GM23248 (cell line): Measurements from ENCODE around the gene ACADSB. TPM values are rescaled to one million over a fixed set of nuclear protein-coding genes. Genes with fewer than 3 reads are reported as not detected.

Source experiments
- DNase-seq: peaks from one replicate; pipeline ENCODE4 v3.0.0-alpha.2; 2015
- H2AFZ ChIP-seq: fragments of 200-600 bp; sonication (generic); 2 replicates; pipeline ENCODE4 v1.6.1; 2016; ENCODE audit warnings: antibody characterized with exemption
- H3F3A ChIP-seq: fragments of 200-600 bp; sonication (generic); 2 replicates; pipeline ENCODE4 v1.6.1; 2016; ENCODE audit warnings: mild to moderate bottlenecking, antibody characterized with exemption, mixed run types; ENCODE audit not compliant: insufficient read depth
- H3K27ac ChIP-seq: fragments of 200-600 bp; sonication (generic); 2 replicates; pipeline ENCODE4 v1.5.1; 2016; ENCODE audit warnings: mild to moderate bottlenecking
- H3K27me3 ChIP-seq: fragments of 200-600 bp; sonication (generic); replicated peaks from 2 replicates; pipeline ENCODE4 v1.6.1; 2016; ENCODE audit warnings: mild to moderate bottlenecking; ENCODE audit not compliant: insufficient read depth
- H3K36me3 ChIP-seq: fragments of 200-600 bp; sonication (generic); 2 replicates; pipeline ENCODE4 v1.6.1; 2016; ENCODE audit warnings: low read depth, mild to moderate bottlenecking
- H3K4me1 ChIP-seq: fragments of 200-600 bp; sonication (generic); 2 replicates; pipeline ENCODE4 v1.6.1; 2016; ENCODE audit warnings: mild to moderate bottlenecking; ENCODE audit not compliant: insufficient read depth
- H3K4me2 ChIP-seq: fragments of 200-600 bp; sonication (generic); one replicate; pipeline ENCODE4 v1.6.1; 2016; ENCODE audit warnings: mild to moderate bottlenecking; ENCODE audit not compliant: unreplicated experiment
- H3K4me3 ChIP-seq: fragments of 200-600 bp; sonication (generic); 2 replicates; pipeline ENCODE4 v1.5.1; 2016; ENCODE audit warnings: mild to moderate bottlenecking
- H3K79me2 ChIP-seq: fragments of 200-600 bp; sonication (generic); 2 replicates; pipeline ENCODE4 v1.6.1; 2016; ENCODE audit warnings: mild to moderate bottlenecking; ENCODE audit not compliant: insufficient read depth
- H3K9ac ChIP-seq: fragments of 200-600 bp; sonication (generic); 2 replicates; pipeline ENCODE4 v1.6.1; 2016; ENCODE audit warnings: mild to moderate bottlenecking
- H3K9me2 ChIP-seq: fragments of 200-600 bp; sonication (generic); 2 replicates; pipeline ENCODE4 v1.6.1; 2016; ENCODE audit warnings: mixed run types, mild to moderate bottlenecking, moderate library complexity; ENCODE audit not compliant: insufficient read depth
- H3K9me3 ChIP-seq: fragments of 200-600 bp; sonication (generic); one replicate; pipeline ENCODE4 v1.6.1; 2017; ENCODE audit warnings: low read depth
- H4K20me1 ChIP-seq: fragments of 200-600 bp; sonication (generic); 2 replicates; pipeline ENCODE4 v1.6.0; 2016; ENCODE audit not compliant: insufficient read depth
- EZH2 ChIP-seq: fragments of 200-600 bp; sonication (generic); IDR thresholded peaks from 2 replicates; pipeline ENCODE4 v1.6.1; 2018; ENCODE audit warnings: antibody characterized with exemption, mild to moderate bottlenecking; ENCODE audit not compliant: insufficient read depth, poor library complexity, severe bottlenecking
- EZH2phosphoT487 ChIP-seq: fragments of 200-600 bp; sonication (generic); IDR thresholded peaks from 2 replicates; pipeline ENCODE4 v1.6.1; 2018; ENCODE audit warnings: antibody characterized with exemption, moderate library complexity, mild to moderate bottlenecking, low read depth; ENCODE audit not compliant: insufficient read depth
- WGBS, 2 experiments: methylation state at CpG; one replicate each; pipeline ENCODE4 v1.1.6; 2015 to 2017; ENCODE audit warnings: low lambda C conversion rate in 2 of 2, low coverage in 1 of 2; ENCODE audit errors: missing lambda C conversion rate in 2 of 2; 5-methylcytosine and 5-hydroxymethylcytosine counted together
- in situ Hi-C: fragments of 300-500 bp; cut with MboI; formaldehyde crosslinking; loops from 2 replicates; pipeline ENCODE4 v1.15.0; 2020
- polyA plus RNA-seq: library from polyadenylated mRNA; unstranded; fragments of >200 nt; fragmentation: Nextera tagmentation; extraction: Ambion mirVana; gene quantifications from 2 replicates; pipeline ENCODE4 v1.2.1, GENCODE V29; 2016
- total RNA-seq: library from RNA; depleted of rRNA; stranded (reverse); fragments of >200 nt; shearing (Covaris generic); gene quantifications from 2 replicates; pipeline ENCODE4 v1.2.3, GENCODE V29; 2014; rRNA removed

Gene ACADSB
- total RNA-seq (3.7 and 3.9 TPM in 2 replicates), polyA plus RNA-seq (8.2 and 10.5 TPM in 2 replicates)

- H3K27me3 ChIP-seq: no peaks in the 10 kb centered on the region
- H3K79me2 ChIP-seq: peaks cover 50% of the 10 kb centered on the region
- H3K4me2 ChIP-seq: peak within 1 kb of the TSS; percentile 85
- H3F3A ChIP-seq: no peaks in the 10 kb centered on the region
- H3K36me3 ChIP-seq: no peaks in the 10 kb centered on the region; the same call in 1 of the 2 replicates
- no peaks in the 10 kb centered on the region for H3K9me2 ChIP-seq
- 1% methylated on average over 51 to 58 of the region's 68 CpGs for WGBS, 2 experiments
- 0 out of 2 replicates have a peak, but pooled peaks cover 4% of the 10 kb centered on the region for H4K20me1 ChIP-seq
- peak; percentile 99 for DNase-seq
- peak within 1 kb of the TSS; percentile 86 for H3K4me3 ChIP-seq
- no peak for TF ChIP-seq EZH2phosphoT487
- TF ChIP-seq EZH2: no peak
- peaks cover 14% of the 10 kb centered on the region; the same call in 1 of the 2 replicates for H3K4me1 ChIP-seq
- H3K9me3 ChIP-seq: no peaks in the 10 kb centered on the region
- peak within 1 kb of the TSS; percentile 80 for H3K27ac ChIP-seq
- H3K9ac ChIP-seq: peak within 1 kb of the TSS; percentile 92
- peak within 1 kb of the TSS; percentile 98 for H2AFZ ChIP-seq
- in situ Hi-C loops: no loop called here
These were observed at the start of gene ACADSB, which contains the start of gene IKZF5 for GRCh38 chr10:123008355-123009104. Gene ACADSB, plus strand, starts transcription at chr10:123009006. Its CDS starts 24 bp downstream, at chr10:123009030. Gene IKZF5, minus strand, starts transcription at chr10:123008795. Its CDS starts 10,170 bp downstream, at chr10:122998625.

GRCh38 chr10:122962405-122962804 lies 46.4 kb upstream of the ACADSB start:
- Histone ChIP-seq H3K9ac (no peak overlapping the region), H3K79me2 (no peaks in the 10 kb centered on the region), H4K20me1 (no peaks in the 10 kb centered on the region), H3K27me3 (no peaks in the 10 kb centered on the region), H3K4me2 (no peak overlapping the region), H3K4me3 (no peak overlapping the region), H3K27ac (no peak overlapping the region), H3K9me3 (no peaks in the 10 kb centered on the region), H3K36me3 (no peaks in the 10 kb centered on the region), H3K9me2 (no peaks in the 10 kb centered on the region), H3K4me1 (no peaks in the 10 kb centered on the region), H3F3A (no peaks in the 10 kb centered on the region), H2AFZ (no peak overlapping the region)
- TF ChIP-seq EZH2: no peak
- no peak for TF ChIP-seq EZH2phosphoT487
- 45 to 63% methylated on average over 3 of the region's 3 CpGs for WGBS, 2 experiments
- in situ Hi-C loops: no loop called here
- no peak for DNase-seq

- no peaks in the 10 kb centered on the region for H3K9me3 ChIP-seq
- H3K4me1 ChIP-seq: no peaks in the 10 kb centered on the region
- no peak overlapping the region for H3K9ac ChIP-seq
- no peaks in the 10 kb centered on the region for H4K20me1 ChIP-seq
- no peaks in the 10 kb centered on the region for H3K27me3 ChIP-seq
- no peaks in the 10 kb centered on the region for H3K79me2 ChIP-seq
- H2AFZ ChIP-seq: no peak overlapping the region
- H3F3A ChIP-seq: no peaks in the 10 kb centered on the region
- no peaks in the 10 kb centered on the region for H3K36me3 ChIP-seq
- TF ChIP-seq EZH2phosphoT487 (no peak), EZH2 (no peak)
- in situ Hi-C loops: no loop called here
- no peaks in the 10 kb centered on the region for H3K9me2 ChIP-seq
- no peak overlapping the region for H3K4me2 ChIP-seq
- H3K4me3 ChIP-seq: no peak overlapping the region
- H3K27ac ChIP-seq: no peak overlapping the region
- DNase-seq: no peak
These were observed 41.9 kb upstream of the ACADSB start for GRCh38 chr10:122966879-122967278.

DNA sequence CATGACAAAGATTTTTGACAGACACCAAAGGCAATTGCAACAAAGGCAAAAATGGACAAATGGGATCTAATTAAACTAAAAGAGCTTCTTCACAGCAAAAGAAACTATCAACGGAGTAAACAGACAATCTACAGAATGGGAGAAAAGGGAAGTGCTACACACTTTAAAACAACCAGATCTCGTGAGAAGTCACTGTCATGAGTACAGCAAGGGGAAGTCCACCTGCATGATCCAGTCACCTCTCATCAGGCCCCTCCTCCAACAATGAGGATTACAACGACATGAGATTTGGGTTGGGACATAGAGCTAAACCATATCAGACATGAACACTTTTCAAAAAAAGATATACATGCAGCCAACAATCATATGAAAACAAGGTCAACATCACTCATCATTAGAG lies 40.1 kb upstream of the ACADSB start:
- Histone ChIP-seq H3K4me3 (no peak overlapping the region), H3K27me3 (no peaks in the 10 kb centered on the region), H3F3A (no peaks in the 10 kb centered on the region), H3K9me3 (no peaks in the 10 kb centered on the region), H3K36me3 (no peaks in the 10 kb centered on the region), H3K27ac (no peak overlapping the region), H3K79me2 (no peaks in the 10 kb centered on the region), H3K9ac (no peak overlapping the region), H4K20me1 (no peaks in the 10 kb centered on the region), H3K9me2 (no peaks in the 10 kb centered on the region), H3K4me2 (no peak overlapping the region), H2AFZ (no peak overlapping the region), H3K4me1 (no peaks in the 10 kb centered on the region)
- in situ Hi-C loops: no loop called here
- WGBS, 2 experiments: 65 to 67% methylated on average over 3 of the region's 3 CpGs
- TF ChIP-seq EZH2: no peak
- no peak for TF ChIP-seq EZH2phosphoT487
- no peak for DNase-seq

- peak; percentile 3 for DNase-seq
- H3K4me3 ChIP-seq: no peak overlapping the region
- H3K9ac ChIP-seq: no peak overlapping the region
- TF ChIP-seq EZH2phosphoT487: no peak
- TF ChIP-seq EZH2: no peak
- H3K9me2 ChIP-seq: no peaks in the 10 kb centered on the region
- no peaks in the 10 kb centered on the region for H3K27me3 ChIP-seq
- H3K4me1 ChIP-seq: no peaks in the 10 kb centered on the region
- H3F3A ChIP-seq: no peaks in the 10 kb centered on the region
- no peak overlapping the region for H3K4me2 ChIP-seq
- no peak overlapping the region for H3K27ac ChIP-seq
- in situ Hi-C loops: no loop called here
- WGBS, 2 experiments: 34 to 36% methylated on average over 5 of the region's 5 CpGs
- H4K20me1 ChIP-seq: no peaks in the 10 kb centered on the region
- H3K36me3 ChIP-seq: no peaks in the 10 kb centered on the region
- no peaks in the 10 kb centered on the region for H3K79me2 ChIP-seq
- H3K9me3 ChIP-seq: no peaks in the 10 kb centered on the region
- H2AFZ ChIP-seq: no peak overlapping the region
These were observed 34.8 kb upstream of the ACADSB start for GRCh38 chr10:122974023-122974422.
